Measurements from ENCODE around the gene OBSCN.
"Not testable (repeated sequence)": the region's sequence is repeated elsewhere in the genome, so short reads cannot be mapped to it uniquely, and the experiment has no call there.

The OBSCN gene

DNA sequence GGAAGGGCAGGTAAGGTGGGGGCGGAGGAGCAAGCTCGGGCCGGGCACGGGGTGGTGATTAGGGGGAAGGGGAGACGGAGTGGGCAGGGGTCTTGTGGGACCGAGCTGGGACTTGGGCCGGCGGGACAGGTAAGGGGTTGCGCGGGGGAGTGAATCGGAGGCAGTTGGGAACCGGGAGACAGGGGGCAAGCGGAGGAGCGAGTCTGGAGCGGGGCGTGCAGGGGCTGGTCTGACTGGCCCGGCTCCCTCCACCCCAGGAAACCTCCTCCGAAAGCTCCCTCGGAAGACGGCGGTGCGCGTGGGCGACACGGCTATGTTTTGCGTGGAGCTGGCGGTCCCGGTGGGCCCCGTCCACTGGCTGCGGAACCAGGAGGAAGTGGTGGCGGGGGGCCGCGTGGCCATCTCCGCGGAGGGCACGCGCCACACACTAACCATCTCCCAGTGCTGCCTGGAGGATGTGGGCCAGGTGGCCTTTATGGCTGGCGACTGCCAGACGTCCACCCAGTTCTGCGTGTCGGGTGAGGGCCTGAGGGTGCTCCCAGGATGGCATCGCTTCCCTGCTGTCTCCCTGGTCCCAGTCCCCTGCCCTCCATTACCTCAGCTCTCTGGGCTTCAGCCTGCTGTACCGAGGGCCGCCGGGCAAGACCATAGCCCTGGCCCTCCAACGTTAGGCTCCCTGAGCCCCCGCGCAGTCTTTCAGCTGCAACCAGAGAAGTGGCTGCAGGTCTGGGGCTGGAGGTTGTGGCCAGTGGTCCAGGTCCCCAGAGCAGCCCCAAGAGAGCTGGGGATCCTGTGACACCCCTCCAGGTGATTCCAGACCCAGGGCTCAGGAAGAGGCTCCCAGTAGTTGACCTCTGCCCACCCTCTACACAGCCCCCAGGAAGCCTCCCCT lies 6.3 kb downstream of the OBSCN start:
- DNase-seq (ENCODE audit: low read depth), result no peak

DNA sequence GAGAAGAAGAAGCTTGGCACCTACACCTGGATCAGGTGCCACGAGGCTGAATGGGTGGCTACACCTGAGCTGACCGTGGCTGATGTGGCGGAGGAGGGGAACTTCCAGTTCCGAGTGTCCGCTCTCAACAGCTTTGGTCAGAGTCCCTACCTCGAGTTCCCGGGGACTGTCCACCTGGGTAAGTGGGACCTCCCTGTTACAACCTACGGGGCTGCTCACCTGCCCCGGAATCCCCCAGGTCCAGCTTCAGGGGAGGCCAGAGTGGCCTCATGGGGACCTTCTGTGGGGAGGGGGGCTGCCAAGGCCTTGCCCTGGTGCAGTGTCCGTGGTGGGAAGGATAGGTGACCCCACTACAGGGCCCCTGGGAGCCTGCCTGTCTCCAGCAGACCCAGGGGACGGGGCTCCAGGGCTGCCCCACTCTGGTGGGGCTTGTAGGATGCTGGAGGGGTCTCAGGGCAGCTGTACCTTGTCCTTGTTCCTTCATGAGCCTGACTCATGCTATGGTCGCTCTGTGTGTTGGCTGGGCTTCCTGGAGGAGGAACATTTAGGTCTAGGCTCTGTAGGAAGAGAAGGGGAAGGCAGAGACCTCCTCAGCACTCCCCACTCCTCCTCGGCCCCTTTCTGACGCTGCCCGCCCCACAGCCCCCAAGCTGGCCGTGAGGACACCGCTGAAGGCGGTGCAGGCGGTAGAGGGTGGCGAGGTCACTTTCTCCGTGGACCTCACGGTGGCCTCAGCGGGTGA lies 7.2 kb downstream of the OBSCN start:
- no peak for DNase-seq (ENCODE audit: low read depth)

DNA sequence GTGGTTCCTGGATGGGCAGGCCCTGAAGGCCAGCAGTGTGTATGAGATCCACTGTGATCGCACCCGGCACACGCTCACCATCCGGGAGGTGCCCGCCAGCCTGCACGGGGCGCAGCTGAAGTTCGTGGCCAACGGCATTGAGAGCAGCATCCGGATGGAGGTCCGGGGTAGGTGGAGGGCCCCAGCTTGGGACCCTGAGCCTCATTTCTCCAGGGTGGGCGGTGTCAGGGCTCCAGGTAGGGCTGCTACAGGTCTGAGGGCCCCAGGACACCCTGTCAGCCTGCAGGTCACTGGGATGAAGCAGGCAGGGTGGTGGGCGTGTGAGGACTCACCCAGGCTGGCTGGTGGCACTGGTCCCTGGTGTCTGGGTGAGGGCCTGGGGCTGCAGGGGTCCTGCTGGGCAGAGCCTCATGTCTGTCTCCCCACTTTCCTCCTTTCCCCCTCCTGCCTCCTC lies 7.8 kb downstream of the OBSCN start:
- no peak for DNase-seq (ENCODE audit: low read depth)

DNA sequence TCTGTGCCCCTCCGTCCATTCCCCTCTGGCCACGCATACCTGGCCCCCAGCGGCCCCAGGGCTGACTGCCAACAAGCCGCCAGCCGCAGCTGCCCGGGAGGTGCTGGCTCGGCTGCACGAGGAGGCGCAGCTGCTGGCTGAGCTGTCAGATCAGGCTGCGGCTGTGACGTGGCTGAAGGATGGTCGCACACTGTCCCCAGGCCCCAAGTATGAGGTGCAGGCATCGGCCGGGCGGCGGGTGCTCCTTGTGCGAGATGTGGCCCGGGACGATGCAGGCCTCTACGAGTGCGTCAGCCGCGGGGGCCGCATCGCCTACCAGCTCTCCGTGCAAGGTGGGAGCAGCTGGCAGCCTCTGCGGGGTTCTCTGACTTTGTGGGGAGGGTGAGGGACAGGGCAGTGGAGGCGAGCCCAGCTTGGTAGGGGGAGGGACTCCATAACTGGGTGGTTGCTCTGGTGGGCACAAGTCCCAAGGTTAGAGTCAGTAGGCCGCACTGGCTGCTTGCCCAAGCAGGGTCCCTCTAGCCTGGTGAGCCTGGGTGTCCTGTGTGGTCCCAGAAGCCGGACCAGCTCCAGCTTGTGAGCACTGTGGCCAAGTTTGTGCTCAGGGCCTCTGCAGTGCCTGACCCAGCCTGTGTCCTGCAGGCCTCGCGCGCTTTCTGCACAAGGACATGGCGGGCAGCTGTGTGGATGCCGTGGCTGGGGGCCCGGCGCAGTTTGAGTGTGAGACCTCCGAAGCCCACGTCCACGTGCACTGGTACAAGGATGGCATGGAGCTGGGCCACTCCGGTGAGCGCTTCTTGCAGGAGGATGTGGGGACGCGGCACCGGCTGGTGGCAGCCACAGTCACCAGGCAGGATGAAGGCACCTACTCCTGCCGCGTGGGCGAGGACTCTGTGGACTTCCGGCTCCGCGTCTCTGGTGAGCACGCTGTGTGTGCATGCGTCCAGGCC lies 8.8 kb downstream of the OBSCN start:
- DNase-seq (ENCODE audit: low read depth), result no peak

DNA sequence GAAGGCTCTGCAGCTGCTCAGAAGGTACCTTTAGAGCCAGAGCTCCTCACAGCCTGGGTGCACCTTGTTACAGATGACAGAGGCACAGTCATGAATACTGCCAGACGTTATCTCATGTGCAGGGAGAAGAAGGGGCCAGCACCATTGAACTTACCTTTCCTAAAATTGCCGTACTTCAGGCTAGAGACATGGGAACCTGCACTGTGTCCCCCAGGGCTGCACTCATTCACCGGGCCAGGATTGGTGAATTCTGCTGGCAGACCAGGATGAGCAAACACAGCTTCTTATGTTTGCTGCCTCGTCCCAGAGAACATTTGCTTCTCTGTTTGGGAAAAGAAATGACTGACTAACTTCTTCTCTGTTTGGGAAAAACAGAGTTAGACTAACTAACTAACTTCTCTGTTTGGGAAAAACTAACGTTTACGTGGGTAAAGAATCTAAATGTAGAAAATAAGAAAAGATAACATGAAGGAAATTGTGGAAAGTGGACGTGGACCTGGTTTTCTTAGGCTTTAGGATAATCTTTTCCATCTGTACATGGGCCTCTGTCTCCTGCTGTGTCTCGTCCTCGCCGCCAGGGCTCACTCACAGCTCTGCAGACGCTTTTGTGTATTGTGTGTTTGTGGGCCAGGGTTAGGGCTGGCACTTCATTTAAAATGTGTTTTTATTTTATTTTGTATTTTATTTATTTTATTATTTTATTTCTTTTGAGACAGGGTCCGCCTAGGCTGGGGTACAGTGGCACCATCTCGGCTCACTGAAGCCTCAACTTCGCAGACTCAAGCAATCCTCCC lies 9.9 kb downstream of the OBSCN start:
- DNase-seq (ENCODE audit: low read depth), result peak; percentile 31

DNA sequence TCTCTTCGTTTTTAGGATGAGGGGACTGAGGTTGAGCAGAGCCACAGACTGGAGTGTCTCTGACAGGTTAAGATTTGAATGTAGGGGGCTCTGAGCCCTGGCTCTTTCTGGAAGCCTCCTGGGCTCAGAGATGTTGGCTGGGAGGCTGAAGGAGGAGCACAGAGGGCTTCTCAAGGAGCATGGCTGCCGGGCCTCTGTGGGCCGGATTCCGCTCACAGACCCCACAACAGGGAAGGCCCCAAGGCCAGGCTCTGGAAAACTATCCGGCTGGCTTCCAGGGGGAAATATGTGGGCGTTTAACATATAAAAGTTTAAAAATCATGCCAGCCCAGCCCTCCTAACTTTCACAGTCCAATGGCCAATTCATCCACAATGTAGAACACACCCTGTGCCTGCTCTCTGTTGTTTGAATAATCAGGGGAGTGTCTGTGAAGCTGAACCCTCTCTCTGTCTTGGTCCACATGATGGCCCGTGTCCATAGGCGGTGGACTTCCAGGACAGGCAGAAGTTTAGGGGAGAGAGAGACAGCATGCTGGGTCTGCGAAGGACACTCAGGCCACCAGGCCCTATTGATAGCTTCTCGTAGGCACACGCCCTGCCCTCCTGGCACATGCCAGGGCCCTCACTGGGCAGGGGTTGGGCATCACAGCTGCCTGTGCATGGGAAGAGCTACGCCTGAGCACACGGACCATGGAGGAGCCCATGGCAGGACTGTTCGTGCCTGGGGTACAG lies 10.8 kb downstream of the OBSCN start:
- DNase-seq (ENCODE audit: low read depth), result no peak

DNA sequence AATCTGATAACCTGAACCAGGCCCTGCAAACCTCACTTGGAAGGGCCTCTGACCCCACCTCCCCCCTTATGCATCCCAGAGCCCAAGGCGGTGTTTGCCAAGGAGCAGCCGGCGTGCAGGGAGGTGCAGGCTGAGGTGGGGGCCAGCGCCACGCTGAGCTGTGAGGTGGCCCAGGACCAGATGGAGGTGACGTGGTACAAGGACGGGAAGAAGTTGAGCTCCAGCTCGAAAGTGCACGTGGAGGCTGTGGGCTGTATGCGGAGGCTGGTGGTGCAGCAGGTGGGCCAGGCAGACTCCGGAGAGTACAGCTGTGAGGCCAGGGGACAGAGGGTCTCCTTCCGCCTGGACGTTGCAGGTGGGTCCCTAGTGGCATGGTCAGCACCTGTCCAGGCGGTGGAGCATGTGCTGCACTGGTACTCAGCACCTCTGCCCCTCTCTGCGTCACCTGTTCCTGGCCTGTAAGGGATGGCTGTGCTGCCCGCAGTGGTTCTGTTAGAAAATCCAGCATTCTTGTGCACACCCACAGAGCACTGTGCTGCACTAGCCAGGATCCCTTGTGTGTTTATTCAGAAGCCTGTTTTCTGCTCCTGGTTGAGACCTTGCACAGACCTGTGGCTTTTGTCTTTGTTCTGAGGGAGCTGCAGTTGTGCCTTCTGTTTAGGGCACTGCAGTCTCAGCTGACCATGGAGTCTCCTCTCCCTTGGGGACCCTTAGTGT lies 11.6 kb downstream of the OBSCN start:
- no peak for DNase-seq (ENCODE audit: low read depth)

DNA sequence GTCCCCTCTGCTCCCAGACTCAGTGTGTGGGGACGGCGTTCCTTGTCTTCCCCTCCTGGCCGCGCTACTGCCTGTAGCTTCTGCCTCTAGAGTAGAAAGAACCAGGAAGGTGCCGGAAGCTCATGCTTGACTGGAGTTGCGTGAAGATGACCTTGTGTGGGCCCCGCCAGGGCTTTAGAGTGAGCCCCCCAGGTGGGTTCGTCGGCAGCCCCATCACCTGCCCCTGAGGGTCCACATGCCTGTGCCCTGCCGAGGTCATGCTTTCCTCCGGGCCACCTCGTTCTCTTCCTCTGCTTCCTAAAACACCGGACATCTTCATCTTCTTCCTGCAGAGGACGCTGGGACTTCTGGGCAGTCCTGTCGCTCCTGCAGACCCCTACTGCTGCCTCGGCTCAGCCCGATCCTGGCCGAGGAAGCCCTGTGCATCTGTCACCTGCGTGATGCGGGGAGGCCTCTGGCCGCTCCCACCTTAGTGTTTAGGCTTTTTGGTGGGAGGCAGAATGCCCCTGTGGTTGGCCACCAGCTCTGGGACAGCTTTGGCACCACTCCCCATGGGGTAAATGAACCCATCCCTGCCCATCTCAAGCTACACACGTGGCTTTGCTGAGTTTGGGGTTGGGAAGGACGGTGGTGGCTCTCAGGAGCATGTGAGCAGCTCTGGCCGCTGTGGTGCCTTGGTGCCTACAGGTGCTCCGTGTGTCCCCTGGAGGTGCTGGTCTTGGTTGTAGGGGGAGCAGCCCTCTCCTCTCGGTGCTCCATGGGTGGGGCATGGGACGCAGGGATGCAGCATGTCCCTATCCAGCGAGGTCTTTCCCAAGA lies 12.3 kb downstream of the OBSCN start:
- no peak for DNase-seq (ENCODE audit: low read depth)

DNA sequence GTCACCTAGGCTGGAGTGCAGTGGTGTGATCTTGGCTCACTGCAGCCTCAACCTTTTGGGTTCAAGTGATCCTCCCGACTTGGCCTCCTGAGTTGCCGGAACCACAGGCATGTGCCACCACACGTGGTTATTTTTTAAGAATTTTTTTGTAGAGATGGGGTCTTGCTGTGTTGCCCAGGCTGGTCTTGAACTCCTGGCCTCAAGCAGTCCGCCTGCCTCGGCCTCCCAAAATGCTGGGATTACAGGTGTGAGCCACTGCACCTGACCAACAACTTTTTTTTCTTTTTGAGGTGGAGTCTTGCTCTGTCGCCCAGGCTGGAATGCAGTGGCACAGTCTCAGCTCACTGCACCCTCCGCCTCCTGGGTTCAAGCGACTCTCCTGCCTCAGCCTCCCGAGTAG lies 13.3 kb downstream of the OBSCN start:
- not testable (repeated sequence) for DNase-seq (ENCODE audit: low read depth)

DNA sequence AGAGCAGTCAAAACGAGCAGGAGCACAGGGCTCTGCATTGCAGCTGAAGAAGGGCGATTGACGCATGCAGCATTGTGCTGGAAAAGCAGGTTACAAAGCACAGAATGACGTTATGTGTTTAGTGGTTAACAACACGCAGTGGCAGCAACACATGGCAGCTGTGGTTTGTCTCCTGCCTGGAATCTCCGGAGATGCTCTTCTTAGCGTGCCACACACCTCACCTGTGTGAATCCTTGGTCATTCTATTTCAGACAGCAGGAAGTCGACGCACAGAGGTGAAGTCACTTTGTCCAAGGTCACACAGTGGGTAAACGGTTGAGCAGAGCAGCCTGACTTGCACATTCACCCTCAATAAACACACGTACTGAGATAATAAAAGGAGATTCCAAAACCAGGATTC lies 14.7 kb downstream of the OBSCN start:
- DNase-seq (ENCODE audit: low read depth), result no peak

DNA sequence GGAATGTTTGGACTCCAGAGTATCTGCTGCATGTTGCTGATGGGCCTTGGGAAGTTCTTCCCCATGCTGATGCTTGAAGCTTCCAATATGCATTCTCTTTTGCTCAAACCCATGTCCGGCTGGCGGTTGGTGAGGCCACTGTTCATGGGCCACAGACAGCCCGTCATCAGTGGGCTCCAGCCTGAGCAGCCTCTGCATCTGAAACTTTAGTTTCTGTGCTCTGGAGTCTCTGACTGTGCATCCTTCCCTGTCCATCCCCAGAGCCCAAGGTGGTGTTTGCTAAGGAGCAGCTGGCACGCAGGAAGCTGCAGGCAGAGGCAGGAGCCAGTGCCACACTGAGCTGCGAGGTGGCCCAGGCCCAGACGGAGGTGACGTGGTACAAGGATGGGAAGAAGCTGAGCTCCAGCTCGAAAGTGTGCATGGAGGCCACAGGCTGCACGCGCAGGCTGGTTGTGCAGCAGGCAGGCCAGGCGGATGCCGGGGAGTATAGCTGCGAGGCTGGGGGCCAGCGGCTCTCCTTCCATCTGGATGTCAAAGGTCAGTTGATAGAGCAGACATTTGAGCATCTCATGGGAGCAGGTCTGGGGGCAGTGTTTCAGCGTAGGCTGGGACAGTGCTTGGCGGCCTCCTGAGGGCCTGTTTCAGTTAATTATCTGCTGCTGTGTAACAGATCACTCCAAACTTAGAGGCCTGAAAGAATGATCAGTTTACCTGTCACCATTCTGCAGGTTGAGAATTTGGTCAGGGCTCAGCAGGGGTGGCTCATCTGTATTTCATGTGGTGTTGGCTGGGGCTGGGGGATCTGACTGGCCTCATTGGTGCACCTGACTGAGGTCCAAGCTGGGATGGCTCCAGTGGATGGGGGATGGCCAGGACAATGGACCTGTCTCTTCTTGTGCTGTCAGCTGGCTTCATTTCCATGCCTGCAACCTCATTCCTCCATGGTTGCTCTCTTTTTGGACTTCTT lies 16.6 kb downstream of the OBSCN start:
- no peak for DNase-seq (ENCODE audit: low read depth)

DNA sequence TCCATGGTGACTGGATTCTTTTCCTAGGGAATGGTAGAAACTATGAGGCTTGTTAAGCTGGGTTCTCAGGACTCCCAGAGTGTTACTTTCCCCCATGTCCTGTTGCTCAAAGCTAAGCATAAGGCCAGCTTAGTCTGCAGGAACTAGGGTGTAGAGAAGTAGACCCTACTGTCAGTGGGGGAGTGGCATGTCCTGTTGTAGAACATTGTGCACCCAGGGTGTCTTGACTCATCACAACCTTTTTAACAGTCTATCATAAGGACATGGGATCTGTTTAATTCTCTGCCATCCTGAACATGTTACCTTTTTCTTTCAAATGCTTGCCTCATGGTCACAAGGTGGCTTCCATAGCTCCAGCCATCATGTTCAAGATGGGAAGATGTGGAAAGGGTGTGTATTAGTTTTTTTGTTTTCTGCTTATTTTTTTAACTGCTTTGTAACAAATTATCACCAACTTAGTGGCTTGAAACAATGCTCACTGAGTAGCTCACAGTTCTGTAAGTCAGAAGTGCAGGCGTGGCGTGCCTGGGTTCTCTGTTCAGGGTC lies 17.4 kb downstream of the OBSCN start:
- DNase-seq (ENCODE audit: low read depth), result no peak

DNA sequence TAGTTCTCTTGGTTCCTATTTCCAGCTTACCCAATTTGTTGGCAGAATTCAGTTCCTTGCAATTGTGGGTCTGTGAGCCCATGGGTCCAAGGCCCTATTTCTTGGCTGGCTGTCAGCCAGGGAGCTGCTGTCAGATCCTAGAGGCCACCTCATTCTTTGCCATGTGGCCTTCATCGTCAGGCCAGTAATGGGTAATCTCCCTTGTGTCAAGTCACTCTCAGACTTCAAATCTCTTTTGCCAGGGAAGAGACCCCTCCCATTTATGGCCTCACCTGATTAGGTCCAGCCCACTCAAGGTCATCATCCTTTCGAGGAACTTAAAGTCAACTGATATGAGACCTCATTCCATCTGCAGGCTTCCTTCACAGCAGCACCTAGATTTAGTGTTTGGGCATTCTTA lies 17.9 kb downstream of the OBSCN start:
- no peak for DNase-seq (ENCODE audit: low read depth)

DNA sequence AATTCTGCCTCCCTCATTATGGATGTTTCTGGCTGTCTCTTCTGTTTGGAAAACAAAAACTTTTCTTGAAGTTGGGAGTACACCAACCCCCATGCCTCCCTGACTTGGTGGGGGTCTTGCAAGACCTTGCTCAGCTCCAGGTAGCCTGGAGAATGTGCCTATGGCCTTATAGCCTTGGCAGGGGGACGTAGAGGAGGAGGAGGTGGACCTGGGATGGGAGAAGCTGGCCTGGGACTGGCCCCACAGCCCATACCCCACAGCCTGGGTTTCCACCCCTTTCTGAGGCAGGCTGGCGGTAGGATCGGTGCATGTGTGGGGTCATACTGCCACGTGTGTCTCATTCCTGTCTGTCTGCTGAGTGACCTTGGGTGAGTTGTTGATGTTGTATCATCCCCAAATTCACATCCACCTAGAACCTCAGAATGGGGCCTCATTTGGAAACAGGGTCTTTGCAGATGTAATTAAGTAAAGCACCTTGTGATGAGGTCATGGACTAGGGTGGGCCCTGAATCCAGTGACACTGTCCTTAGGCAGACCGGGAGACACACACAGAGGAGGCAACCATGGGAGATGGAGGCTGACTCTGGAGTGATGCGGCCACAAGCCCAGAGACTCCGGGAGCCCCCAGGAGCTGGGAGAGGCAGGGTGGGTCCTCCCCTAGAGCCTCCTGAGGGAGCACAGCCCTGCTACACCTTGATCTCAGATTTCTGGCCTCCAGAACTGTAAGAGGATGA lies 18.5 kb downstream of the OBSCN start:
- DNase-seq (ENCODE audit: low read depth), result no peak

DNA sequence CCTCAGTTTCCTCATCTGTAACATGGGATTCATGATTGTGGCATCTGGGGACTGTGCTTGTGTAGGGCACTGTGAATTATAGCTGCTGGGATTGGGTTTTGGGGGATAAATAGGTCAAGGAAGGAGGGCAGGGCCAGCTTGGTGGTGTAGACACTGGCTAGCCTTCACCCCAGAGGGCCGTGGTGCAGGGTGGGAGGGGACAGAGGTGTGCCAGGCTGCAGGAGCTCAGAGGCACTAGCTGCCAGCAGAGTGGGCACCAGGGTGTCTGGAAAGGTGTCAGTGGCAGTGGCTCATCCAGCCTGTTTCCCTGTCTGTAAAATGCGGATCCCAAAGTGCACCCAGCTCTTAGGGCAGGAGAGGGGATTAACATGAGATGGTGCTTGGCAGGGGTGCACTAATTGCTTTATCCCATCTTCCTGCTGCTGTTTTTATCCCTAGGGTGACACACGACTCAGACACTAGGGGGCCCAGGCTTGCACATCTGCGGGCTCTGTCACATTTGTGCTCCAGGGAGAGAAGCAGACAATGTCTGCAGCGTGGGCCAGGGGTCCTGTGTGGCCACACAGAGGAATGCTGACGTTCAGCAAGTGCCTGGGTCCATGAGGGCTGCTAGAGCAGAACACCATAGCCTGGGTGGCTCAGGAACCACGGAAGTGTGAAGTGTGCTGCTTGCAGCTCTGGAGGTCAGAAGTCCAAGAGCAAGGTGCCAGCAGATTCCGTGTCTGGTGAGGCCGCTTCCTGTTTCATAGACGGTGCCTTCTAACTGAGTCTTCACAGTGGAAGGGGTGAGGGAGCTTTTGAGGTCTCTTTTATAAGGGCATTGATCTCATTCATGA lies 19.3 kb downstream of the OBSCN start:
- peak; percentile 16 for DNase-seq (ENCODE audit: low read depth)

DNA sequence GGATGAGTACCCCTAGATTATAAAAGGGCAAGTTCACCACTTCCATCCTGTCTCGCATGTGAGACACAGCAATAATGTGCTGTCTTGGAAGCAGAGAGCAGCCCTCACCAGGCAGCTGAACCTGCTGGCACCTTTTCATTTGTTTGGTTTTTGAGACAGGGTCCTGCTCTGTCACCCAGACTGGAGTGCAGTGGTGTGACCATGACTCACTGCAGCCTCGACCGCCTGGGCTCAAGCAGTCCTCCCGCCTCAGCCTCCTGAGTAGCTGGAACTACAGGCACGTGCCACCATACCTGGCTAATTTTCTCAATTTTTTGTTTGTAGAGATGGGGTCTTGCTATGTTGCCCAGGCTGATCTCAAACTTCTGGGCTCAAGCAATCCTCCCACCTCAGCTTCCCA lies 20.3 kb downstream of the OBSCN start:
- not testable (repeated sequence) for DNase-seq (ENCODE audit: low read depth)
